ENCODE results near the gene C9orf43.

DNA sequence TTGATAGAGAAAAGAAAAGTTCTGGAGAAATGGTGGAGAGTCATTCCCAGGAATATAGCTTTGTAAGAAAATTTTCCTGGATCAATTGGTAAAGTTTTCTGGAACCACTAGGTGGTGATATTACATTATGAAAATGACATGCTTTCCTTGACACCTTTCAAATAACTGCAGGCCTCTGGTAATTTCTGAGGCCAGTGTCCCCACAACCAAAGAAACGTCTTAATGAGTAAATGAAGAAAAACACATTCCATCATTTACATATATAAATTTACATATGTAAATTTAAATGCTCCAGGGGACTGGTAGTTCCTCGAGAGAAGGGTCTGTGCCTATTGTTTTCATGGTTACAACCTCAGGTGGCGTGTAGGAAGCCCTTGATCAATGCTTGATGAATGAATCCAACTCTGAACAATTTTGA, 35.8 kb downstream of the C9orf43 start:
- TF ChIP-seq, protein P1, sequence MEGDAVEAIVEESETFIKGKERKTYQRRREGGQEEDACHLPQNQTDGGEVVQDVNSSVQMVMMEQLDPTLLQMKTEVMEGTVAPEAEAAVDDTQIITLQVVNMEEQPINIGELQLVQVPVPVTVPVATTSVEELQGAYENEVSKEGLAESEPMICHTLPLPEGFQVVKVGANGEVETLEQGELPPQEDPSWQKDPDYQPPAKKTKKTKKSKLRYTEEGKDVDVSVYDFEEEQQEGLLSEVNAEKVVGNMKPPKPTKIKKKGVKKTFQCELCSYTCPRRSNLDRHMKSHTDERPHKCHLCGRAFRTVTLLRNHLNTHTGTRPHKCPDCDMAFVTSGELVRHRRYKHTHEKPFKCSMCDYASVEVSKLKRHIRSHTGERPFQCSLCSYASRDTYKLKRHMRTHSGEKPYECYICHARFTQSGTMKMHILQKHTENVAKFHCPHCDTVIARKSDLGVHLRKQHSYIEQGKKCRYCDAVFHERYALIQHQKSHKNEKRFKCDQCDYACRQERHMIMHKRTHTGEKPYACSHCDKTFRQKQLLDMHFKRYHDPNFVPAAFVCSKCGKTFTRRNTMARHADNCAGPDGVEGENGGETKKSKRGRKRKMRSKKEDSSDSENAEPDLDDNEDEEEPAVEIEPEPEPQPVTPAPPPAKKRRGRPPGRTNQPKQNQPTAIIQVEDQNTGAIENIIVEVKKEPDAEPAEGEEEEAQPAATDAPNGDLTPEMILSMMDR (conservative IDR thresholded peaks at IDR 0.05; ENCODE audit: low read length) = peak; percentile 98
- TF ChIP-seq EZH2phosphoT487 (IDR thresholded peaks at IDR 0.05; ENCODE audit: borderline replicate concordance, low read depth, low read length) = no peak

Measured in OCI-LY7 (cell line).